ENCODE data around the gene ZNHIT2.

DNA sequence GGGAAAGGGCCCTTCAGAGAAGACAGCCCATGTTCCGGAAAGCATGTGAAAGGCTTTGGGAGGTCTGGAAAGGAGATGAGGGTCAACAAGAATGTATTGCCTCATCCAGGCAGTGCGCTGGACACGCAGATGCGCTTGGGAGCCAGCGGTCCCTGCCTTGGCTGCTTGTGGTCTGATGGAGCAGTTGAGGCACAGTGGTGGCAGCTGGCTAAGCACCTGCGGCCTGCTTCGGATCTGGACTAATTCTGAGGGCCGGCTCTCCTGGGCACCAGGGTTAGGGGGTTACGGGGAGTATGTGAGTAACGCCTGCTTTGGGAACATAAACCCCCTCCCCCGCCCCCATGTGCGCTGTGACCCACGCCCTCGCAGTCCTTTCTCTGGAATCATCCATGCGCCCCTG lies 10.4 kb downstream of the ZNHIT2 start:
- TF ChIP-seq, protein P1, sequence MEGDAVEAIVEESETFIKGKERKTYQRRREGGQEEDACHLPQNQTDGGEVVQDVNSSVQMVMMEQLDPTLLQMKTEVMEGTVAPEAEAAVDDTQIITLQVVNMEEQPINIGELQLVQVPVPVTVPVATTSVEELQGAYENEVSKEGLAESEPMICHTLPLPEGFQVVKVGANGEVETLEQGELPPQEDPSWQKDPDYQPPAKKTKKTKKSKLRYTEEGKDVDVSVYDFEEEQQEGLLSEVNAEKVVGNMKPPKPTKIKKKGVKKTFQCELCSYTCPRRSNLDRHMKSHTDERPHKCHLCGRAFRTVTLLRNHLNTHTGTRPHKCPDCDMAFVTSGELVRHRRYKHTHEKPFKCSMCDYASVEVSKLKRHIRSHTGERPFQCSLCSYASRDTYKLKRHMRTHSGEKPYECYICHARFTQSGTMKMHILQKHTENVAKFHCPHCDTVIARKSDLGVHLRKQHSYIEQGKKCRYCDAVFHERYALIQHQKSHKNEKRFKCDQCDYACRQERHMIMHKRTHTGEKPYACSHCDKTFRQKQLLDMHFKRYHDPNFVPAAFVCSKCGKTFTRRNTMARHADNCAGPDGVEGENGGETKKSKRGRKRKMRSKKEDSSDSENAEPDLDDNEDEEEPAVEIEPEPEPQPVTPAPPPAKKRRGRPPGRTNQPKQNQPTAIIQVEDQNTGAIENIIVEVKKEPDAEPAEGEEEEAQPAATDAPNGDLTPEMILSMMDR (conservative IDR thresholded peaks at IDR 0.05; ENCODE audit: low read depth, low read length): no peak
- TF ChIP-seq EZH2 (IDR thresholded peaks at IDR 0.05; ENCODE audit: low read length, unreplicated experiment): no peak
